ENCODE measurements around the gene MB. TPM values are rescaled to one million over a fixed set of nuclear protein-coding genes. Genes with fewer than 3 reads are reported as not detected.

The MB gene
- total RNA-seq, 1 donor from 2014 or later = not detected

DNA sequence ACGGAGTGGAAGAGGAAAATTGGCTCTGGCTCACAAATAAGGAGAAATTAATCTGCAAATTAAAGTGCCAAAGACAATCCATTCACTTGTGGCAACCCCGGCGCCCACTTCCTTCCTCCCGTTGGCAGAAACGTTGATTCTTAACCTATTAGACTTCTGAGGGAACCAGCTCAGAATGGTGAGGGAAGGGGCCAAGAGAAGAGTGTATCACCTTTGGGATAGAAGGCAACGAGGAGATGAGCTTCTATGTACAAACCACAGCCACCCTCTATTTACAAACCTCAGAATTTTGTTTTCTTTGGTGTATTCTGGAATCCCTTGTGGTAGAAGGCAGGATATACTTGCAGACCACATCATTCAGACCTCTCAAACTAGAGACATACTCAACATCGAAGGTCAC lies 1.1 kb downstream of the MB start:
- TF ChIP-seq, protein P1, sequence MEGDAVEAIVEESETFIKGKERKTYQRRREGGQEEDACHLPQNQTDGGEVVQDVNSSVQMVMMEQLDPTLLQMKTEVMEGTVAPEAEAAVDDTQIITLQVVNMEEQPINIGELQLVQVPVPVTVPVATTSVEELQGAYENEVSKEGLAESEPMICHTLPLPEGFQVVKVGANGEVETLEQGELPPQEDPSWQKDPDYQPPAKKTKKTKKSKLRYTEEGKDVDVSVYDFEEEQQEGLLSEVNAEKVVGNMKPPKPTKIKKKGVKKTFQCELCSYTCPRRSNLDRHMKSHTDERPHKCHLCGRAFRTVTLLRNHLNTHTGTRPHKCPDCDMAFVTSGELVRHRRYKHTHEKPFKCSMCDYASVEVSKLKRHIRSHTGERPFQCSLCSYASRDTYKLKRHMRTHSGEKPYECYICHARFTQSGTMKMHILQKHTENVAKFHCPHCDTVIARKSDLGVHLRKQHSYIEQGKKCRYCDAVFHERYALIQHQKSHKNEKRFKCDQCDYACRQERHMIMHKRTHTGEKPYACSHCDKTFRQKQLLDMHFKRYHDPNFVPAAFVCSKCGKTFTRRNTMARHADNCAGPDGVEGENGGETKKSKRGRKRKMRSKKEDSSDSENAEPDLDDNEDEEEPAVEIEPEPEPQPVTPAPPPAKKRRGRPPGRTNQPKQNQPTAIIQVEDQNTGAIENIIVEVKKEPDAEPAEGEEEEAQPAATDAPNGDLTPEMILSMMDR (IDR thresholded peaks at IDR 0.05; ENCODE audit: insufficient read depth, low read length, severe bottlenecking) = no peak
- Histone ChIP-seq H3K27me3 (ENCODE audit: control insufficient read depth, insufficient read depth, low read length) (no peaks in the 10 kb centered on the region), H3K4me3 (ENCODE audit: low read depth, low read length) (no peak overlapping the region), H3K36me3 (ENCODE audit: control insufficient read depth, insufficient read depth, low read length) (no peaks in the 10 kb centered on the region)
- DNase-seq (ENCODE audit: low read depth) (no peak), FAIRE-seq (peak; percentile 50)

DNA sequence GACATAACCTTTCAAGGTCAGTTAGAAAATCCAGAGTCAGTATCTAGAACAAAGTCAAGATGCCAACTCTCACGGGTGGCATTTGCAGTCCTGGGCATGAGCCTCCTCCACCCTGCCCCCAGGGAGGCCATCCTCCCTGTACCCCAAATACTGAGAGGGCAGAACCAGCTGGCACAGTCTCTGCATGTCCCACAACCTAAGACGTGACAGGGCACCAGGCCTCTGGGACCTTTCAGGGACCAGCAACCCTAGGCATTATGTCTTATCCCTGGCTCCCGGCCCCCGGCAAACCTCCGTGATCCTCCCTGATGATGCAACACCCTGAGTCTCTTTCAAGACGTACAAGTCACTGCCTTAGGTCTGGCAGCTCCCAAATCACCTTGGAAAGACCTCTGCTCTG lies 2.0 kb downstream of the MB start:
- Histone ChIP-seq H3K27me3 (ENCODE audit: control insufficient read depth, insufficient read depth, low read length) (no peaks in the 10 kb centered on the region), H3K4me3 (ENCODE audit: low read depth, low read length) (no peak overlapping the region), H3K36me3 (ENCODE audit: control insufficient read depth, insufficient read depth, low read length) (no peaks in the 10 kb centered on the region)
- no peak for DNase-seq (ENCODE audit: low read depth)
- FAIRE-seq = no peak
- TF ChIP-seq, protein P1 (IDR thresholded peaks at IDR 0.05; ENCODE audit: insufficient read depth, low read length, severe bottlenecking) = no peak

DNA sequence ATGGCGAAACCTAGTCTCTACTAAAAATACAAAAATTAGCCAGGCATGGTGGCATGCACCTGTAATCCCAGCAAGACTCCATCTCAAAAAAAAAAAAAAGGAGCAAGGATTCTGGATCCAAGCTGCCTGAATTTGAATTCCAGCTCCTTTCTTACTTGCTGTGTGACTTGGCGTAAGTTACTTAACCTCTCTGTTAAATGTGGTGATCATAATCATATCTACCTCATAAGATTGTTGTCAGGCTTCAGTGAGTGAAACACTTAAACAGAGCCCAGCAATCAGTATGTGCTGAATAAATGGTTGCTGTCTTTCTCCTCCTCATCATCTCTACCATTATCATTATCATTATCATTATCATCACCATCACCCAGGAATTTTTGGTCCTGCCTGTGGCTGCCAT lies 2.7 kb downstream of the MB start:
- TF ChIP-seq, protein P1 (IDR thresholded peaks at IDR 0.05; ENCODE audit: insufficient read depth, low read length, severe bottlenecking) = no peak
- H3K4me3 ChIP-seq (ENCODE audit: low read depth, low read length) = no peak overlapping the region
- DNase-seq (ENCODE audit: low read depth) (no peak), FAIRE-seq (no peak)
- H3K27me3 ChIP-seq (ENCODE audit: control insufficient read depth, insufficient read depth, low read length) = peaks cover 3% of the 10 kb centered on the region
- no peaks in the 10 kb centered on the region for H3K36me3 ChIP-seq (ENCODE audit: control insufficient read depth, insufficient read depth, low read length)

DNA sequence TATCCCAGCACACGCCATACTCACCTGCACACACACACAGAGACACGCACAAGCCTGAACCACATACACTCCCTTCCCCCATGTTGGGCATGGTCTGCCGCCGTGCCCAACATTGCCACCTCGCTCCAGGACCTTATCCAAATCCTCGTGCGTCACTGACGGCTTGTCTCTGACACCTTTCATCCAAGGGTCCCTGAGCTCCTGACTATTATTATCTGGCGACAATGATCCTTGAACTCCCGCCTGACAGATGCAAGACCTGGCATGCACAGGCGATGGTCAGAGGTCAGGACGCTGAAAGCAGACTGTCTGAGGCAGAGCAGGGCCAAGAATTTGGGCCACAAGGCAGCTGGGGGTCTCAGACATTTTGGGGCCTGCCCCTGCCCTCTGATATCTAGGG lies 4.2 kb downstream of the MB start:
- DNase-seq (ENCODE audit: low read depth) (no peak), FAIRE-seq (peak; percentile 84)
- Histone ChIP-seq H3K36me3 (ENCODE audit: control insufficient read depth, insufficient read depth, low read length) (no peaks in the 10 kb centered on the region), H3K27me3 (ENCODE audit: control insufficient read depth, insufficient read depth, low read length) (peaks cover 3% of the 10 kb centered on the region), H3K4me3 (ENCODE audit: low read depth, low read length) (no peak overlapping the region)
- TF ChIP-seq, protein P1 (IDR thresholded peaks at IDR 0.05; ENCODE audit: insufficient read depth, low read length, severe bottlenecking) = no peak

DNA sequence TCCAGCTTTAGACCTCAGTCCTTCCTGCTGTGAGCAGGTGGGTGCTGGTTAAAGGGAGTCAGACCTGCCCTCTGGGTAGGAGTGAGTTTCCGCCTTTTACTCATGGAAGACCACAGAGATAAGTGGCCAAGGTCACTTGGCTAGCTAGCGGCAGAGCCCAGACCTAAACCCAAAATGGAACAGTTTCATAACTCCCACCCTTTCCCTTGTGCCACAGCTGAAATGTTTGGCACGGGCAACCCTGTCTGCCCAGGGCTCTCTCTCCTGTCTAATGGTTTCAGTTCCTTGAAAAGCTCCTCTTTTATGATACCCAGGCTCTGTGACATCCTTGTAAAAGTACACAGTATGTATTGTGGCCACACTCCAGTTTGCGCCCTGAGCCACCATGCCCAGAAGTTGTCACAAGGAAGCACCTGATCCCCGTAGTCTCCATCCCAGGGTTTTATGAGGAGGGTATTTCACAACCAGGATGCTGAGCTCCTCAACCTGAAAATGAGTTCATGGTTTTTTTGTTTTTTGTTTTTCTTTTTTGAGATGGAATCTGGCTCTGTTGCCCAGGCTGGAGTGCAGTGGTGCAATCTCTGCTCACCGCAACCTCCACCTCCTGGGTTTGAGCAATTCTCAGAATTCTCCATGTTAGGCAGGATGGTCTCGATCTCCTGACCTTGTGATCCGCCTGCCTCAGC lies 5.1 kb downstream of the MB start:
- no peak overlapping the region for H3K4me3 ChIP-seq (ENCODE audit: low read depth, low read length)

More for the DNA sequence above, 5.1 kb downstream of the MB start:
- TF ChIP-seq, protein P1 (IDR thresholded peaks at IDR 0.05; ENCODE audit: insufficient read depth, low read length, severe bottlenecking) = no peak
- FAIRE-seq (no peak), DNase-seq (ENCODE audit: low read depth) (no peak)
- Histone ChIP-seq H3K36me3 (ENCODE audit: control insufficient read depth, insufficient read depth, low read length) (no peaks in the 10 kb centered on the region), H3K27me3 (ENCODE audit: control insufficient read depth, insufficient read depth, low read length) (peaks cover 3% of the 10 kb centered on the region)
